ENCODE measurements around the gene COA8.
A peak's percentile ranks its signal among the peaks of the same experiment; 100 is the strongest.

The COA8 gene

GRCh38 chr14:103526247-103526913 lies 36.4 kb upstream of the COA8 start:
- DNase-seq, result no peak

DNA sequence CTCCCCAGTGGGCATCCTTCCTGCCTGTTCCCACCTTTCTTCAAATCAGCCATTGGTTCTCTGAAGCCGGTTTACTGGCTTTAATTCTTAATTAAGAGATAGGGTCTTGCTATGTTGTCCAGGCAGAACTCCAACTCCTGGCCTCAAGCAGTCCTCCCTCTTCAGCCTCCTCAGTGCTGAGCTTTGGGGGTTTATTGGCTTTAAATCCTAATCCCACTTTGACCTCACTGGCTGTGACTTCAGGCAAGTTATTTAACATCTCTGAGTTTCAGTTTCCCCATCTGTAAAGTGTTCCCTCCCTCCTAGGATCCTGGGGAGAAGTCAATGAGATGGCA lies 35.9 kb upstream of the COA8 start:
- no peak for DNase-seq

DNA sequence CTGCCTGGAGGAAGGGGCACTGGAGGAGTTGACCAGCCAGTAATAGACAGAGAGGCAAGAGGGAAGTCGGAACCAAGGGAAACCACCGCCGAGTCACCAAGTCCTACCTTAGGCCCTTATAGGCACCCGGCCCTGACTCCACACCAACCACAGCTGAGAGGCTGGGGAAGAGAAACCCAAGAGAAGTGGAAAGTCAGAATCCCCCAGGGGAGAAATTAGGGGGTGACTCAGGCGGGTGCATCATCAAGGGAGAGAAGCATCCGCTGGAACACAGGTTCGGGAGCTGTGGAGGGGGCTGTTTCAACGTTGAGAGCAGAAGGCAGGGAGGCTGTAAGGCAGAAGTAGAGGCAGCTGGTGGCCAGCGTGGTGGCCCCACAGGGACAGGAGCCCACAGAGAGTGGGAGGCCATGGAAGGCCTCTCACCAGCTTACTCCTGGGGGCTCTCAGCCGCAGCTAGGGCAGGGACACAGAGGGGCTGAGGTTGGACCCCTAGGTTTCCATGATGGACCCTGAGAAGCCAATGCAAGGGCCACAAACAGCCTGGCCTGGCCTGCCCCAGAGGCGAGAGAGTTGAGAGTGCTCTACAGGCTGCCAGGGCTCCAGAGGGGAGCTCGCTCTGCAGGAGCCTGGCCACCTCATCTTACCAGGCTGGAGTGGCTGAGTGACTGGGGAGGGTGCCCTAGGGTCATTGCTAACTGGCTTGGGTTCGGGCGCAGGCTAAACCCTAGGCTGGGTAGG lies 35.2 kb upstream of the COA8 start:
- peak; percentile 25 for DNase-seq

DNA sequence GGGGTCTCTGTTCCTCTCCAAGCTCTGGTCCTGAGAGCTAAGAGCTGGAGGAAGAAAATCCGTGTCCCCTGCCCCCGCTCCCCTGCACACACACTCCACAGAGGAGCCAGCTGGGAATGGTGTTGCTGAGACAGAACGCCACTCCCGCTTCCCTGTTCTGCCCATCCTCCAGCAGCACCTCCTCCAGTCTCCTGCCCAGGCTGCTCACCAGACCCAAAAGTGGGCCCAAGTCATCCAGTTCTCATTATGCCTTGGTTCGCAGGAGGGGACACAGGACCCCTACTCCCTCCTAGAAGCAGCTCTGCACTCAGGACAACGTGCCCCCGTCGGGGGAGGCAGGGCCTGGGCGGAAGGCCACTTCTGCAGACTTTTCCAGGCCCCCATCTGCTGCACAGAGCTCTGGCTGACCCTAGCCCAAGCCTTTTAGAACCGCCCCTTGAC lies 34.6 kb upstream of the COA8 start:
- DNase-seq, result no peak

- peak; percentile 81 for DNase-seq
Observed at GRCh38 chr14:103528587-103529382, 34.0 kb upstream of the COA8 start, which contains the start of gene TRMT61A. TRMT61A (plus strand) TSS chr14:103529196; CDS start chr14:103529979, 783 bp downstream.

- DNase-seq, result no peak
Observed at GRCh38 chr14:103529383-103530365, 33.1 kb upstream of the COA8 start.

- no peak for DNase-seq
Observed at GRCh38 chr14:103530390-103530789, 32.4 kb upstream of the COA8 start.

DNA sequence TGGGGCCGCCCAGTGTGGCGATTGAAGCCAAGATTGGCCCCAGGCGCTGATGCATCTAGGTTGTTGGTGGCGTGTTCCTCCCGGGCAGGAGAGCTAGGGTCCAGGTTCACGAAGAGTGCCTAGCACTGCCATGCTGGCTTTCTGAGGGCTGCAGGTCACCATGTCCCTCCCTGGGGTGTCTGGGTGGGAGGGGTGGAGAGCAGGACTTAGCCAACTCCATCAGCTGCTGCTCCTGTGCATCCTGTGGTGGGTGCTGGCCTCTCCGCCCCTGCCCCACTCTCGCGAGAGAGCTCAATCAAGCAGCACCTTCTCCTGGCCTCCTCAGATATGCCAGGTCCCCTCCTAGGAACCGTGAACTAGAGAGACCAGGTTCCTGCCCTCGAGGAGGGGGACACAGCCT lies 31.9 kb upstream of the COA8 start:
- DNase-seq, result no peak

DNA sequence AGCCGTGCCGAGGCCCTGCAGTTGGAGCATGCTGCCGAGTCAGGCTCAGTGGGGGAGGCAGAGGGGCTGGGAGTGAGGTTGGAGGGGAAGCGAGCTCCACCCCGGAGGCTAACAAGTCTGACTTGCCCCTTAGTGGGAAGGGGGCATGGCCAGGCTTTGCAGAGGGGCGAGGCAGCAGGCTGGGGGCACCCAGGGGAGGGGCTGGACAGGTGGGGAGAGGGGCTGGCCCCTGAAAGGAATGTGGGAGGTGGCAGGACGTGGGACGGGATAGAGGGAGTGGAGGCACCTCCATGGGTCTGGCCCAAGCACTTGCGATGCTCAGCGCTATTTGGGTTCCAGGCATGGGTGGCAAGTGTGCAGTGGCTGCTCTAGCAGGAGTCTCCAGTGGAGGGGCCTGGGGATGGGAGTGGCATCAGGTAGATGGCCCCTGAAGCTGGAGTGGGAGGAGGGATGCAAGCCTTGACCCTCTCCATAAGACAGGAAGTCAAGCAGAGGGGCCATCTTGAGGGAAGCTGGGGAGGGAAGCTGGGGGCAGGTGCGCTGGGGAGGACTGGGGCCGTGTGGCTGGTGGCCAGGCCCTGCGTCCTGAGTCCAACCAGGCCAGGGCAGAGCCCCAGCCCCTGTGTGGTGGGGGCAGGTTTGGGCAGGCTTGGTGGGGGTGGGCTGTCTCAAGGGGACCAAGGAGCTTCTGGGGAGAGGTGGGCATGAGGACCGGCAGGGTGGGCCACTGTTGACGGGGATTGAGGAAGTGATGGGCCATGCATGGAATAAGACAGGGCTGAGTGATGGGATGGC lies 31.1 kb upstream of the COA8 start:
- no peak for DNase-seq

GRCh38 chr14:103532216-103533136 lies 30.3 kb upstream of the COA8 start:
- DNase-seq, result no peak

DNA sequence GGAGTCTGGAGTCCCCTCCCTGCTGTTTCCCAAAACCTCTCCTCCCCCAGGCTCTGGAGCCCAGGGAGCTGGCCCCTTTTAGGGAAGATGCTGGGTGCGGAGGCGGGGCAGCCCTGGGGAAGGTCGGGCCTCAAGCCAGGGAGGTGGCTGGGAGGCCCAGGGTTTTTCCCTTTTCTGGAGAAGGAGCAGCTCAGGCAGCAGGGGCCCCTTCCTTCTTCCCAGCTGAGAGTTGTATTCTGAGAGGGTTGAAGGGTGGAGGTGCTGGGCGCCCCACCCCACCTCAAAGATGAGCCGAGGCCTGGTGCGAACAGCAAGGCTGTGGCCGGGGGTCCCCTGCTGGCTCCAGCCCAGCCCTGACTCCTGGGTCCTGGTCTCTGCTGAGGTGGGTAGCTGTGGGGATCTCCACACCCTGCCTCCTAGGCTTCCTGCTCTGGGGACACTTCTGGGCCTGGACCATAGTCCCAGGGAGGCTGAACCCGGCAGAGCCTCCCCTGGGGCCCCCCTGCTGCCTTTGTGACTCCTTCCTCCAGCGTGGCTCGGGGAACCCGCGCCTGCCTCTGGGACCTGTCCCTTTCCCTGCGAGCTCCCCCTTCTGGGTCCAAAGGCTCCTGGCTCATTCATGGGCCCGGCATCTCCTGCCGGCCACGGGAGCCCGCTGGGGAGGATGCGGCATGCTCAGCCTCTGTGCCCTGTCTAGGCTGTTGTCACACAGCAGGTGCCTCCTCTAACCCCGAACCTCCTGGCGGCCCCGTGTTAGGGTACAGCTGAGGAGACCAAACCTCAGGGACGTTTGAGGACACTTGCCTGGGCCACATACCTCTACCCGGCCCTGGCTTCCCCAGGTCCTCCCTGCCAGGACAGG lies 29.4 kb upstream of the COA8 start:
- no peak for DNase-seq

DNA sequence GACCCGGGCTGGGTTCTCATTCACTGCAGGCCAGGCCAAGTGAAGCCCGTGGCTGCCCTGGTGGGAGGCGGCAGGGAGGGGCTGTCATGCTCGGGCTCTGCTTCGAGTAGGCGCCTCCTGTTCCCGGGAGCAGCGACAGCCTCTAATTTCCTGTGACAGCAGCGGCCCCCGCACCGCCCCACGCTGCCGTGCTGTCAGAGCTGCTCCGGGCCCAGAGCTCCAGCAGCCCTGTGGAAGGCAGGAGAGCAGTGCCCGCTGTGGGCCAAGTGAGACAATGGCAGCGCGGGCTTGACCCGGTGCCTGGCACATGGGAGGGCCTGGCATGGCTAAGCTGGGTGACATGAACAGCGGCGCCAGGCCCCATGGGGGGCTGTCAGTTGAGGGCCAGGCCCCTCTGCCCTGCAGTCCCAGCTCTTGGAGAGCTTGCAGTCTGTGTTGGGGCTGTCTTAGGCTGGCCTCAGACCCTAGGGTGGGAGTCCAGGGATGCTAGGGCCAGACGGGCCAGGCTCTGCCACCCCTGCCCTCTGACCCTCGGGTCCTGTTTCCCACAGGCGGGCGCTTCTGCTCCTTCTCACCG lies 28.7 kb upstream of the COA8 start:
- DNase-seq, result no peak

GRCh38 chr14:103534576-103535061 lies 28.1 kb upstream of the COA8 start:
- no peak for DNase-seq

GRCh38 chr14:103535081-103535890 lies 27.5 kb upstream of the COA8 start:
- DNase-seq, result no peak

- no peak for DNase-seq
Observed at GRCh38 chr14:103535891-103536565, 26.7 kb upstream of the COA8 start.

- DNase-seq, result no peak
Observed at GRCh38 chr14:103536693-103537092, 26.1 kb upstream of the COA8 start.
